T-helper 2 cell treated with Interferon-gamma antibody and Interleukin-4, amounts not matched to agents 100 ng/mL and 5 ng/mL, for 36 hours (primary cell): ENCODE results near the gene BRSK2. TPM values are rescaled to one million over a fixed set of nuclear protein-coding genes. Genes with fewer than 3 reads are reported as not detected.
"Not testable (repeated sequence)": the region's sequence is repeated elsewhere in the genome, so short reads cannot be mapped to it uniquely, and the experiment has no call there.

ENCODE experiments used
- intact Hi-C: fragments of 100-400 bp; cut with micrococcal nuclease; formaldehyde crosslinking; loops from one replicate; pipeline ENCODE4 v1.15.1; 2023
- total RNA-seq: library from RNA; stranded (reverse); gene quantifications from 2 replicates; pipeline ENCODE4 v1.2.3, GENCODE V29; 2022

BRSK2 gene
- total RNA-seq, 1 donor from 2014 or later = not detected

GRCh38 chr11:1409108-1409851 is 19.5 kb downstream of the BRSK2 start:
- intact Hi-C loops = no loop called here

- intact Hi-C loops = not testable (repeated sequence)
These were observed 20.1 kb downstream of the BRSK2 start for GRCh38 chr11:1409852-1410125.

GRCh38 chr11:1410366-1411291 is 20.9 kb downstream of the BRSK2 start:
- intact Hi-C loops = no loop called here

- intact Hi-C loops = no loop called here
These were observed 21.6 kb downstream of the BRSK2 start for GRCh38 chr11:1411301-1411700.

GRCh38 chr11:1411739-1412138 is 22.0 kb downstream of the BRSK2 start:
- intact Hi-C loops = not testable (repeated sequence)

GRCh38 chr11:1412377-1413095 is 22.8 kb downstream of the BRSK2 start:
- intact Hi-C loops = no loop called here

- intact Hi-C loops = no loop called here
These were observed 24.9 kb downstream of the BRSK2 start for GRCh38 chr11:1414650-1415049.

GRCh38 chr11:1415631-1416030 is 25.9 kb downstream of the BRSK2 start:
- intact Hi-C loops = no loop called here

- intact Hi-C loops = not testable (repeated sequence)
These were observed 28.6 kb downstream of the BRSK2 start for GRCh38 chr11:1418192-1418795.

GRCh38 chr11:1419811-1420210 is 30.1 kb downstream of the BRSK2 start:
- intact Hi-C loops = no loop called here

- intact Hi-C loops = no loop called here
These were observed 31.6 kb downstream of the BRSK2 start for GRCh38 chr11:1421291-1421690.

- intact Hi-C loops = no loop called here
These were observed 32.7 kb downstream of the BRSK2 start for GRCh38 chr11:1422481-1422880.

GRCh38 chr11:1422981-1423380 is 33.2 kb downstream of the BRSK2 start:
- intact Hi-C loops = no loop called here

GRCh38 chr11:1423406-1423805 is 33.7 kb downstream of the BRSK2 start:
- intact Hi-C loops = not testable (repeated sequence)

GRCh38 chr11:1425006-1425405 is 35.3 kb downstream of the BRSK2 start:
- intact Hi-C loops = no loop called here

- intact Hi-C loops = no loop called here
These were observed 35.7 kb downstream of the BRSK2 start for GRCh38 chr11:1425439-1425838.

- intact Hi-C loops = no loop called here
These were observed 39.1 kb downstream of the BRSK2 start for GRCh38 chr11:1428762-1429316.

GRCh38 chr11:1433568-1433967 is 43.8 kb downstream of the BRSK2 start:
- intact Hi-C loops = no loop called here

- intact Hi-C loops = no loop called here
These were observed 44.4 kb downstream of the BRSK2 start for GRCh38 chr11:1433977-1434640.

- intact Hi-C loops = not testable (repeated sequence)
These were observed 45.7 kb downstream of the BRSK2 start for GRCh38 chr11:1435479-1435819.
